GM12878 (cell line): ENCODE results near the gene C11orf52.

Experiments
- CEBPB ChIP-seq, 2 experiments: fragments of 150-350 bp in 1 of 2; IDR thresholded peaks; 2 replicates each; pipeline ENCODE4 v1.6.1; 2012 to 2014; ENCODE audit warnings: low read depth in 2 of 2, low read length in 2 of 2, borderline replicate concordance in 1 of 2, inconsistent platforms in 1 of 2
- FOXM1 ChIP-seq: IDR thresholded peaks from 2 replicates; pipeline ENCODE4 v1.6.1; 2012; ENCODE audit warnings: low read depth, mild to moderate bottlenecking, inconsistent platforms, low read length, moderate library complexity
- MEF2A ChIP-seq: IDR thresholded peaks from 2 replicates; pipeline ENCODE4 v1.6.1; 2011; ENCODE audit warnings: low read depth, mild to moderate bottlenecking, low read length, moderate library complexity; ENCODE audit not compliant: insufficient read depth
- TBL1XR1 ChIP-seq: IDR thresholded peaks from 2 replicates; pipeline ENCODE4 v1.6.1; 2012; ENCODE audit warnings: low read depth, low read length, improper control_type of control experiment

GRCh38 chr11:111923351-111923788, 4.7 kb downstream of the C11orf52 start:
- TF ChIP-seq TBL1XR1 (no peak), CEBPB (IDR thresholded peaks at IDR 0.05; ENCODE audit: borderline replicate concordance in 1 of 2, low read depth in 2 of 2, low read length in 2 of 2) (no peak), FOXM1 (no peak), MEF2A (no peak)
